Activated naive CD4-positive, alpha-beta T cell treated with anti-CD3 and anti-CD28 coated beads, Interleukin-2, amount 50 U/mL, for 16 hours (primary cell): ENCODE data around the gene TMEM33.
"Not testable (repeated sequence)": the region's sequence is repeated elsewhere in the genome, so short reads cannot be mapped to it uniquely, and the experiment has no call there.

Experiments
- DNase-seq: peaks from one replicate; pipeline ENCODE4 v3.0.0-alpha.2; 2020

The TMEM33 gene

DNA sequence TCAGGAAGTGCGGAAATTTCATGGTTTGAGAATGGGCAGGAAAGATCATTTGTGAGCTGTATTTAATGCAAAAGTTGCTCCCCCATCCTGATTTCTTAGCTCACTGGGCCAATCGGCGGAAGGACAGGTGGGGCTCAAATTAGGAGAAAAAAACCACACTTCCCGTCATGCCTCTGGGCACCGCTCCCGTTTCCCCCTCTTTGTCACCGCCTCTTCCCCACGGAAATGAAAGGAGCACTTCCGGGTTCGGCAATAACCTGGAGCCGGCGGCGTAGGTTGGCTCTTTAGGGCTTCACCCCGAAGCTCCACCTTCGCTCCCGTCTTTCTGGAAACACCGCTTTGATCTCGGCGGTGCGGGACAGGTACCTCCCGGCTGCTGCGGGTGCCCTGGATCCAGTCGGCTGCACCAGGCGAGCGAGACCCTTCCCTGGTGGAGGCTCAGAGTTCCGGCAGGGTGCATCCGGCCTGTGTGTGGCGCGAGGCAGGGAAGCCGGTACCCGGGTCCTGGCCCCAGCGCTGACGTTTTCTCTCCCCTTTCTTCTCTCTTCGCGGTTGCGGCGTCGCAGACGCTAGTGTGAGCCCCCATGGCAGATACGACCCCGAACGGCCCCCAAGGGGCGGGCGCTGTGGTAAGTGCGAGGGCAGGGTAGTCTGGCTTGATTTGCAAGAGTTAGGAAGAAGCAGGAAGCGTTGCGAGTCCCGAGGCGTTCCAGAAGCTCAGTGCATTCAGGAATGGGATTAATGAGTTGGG lies at the start of gene TMEM33:
TSS of gene TMEM33 (plus strand) at position 529 of the 751 bp plus-strand sequence. CDS start at position 585, 56 bp downstream.
- DNase-seq: peak; percentile 82

GRCh38 chr4:41885456-41885855 lies 49.8 kb upstream of the TMEM33 start:
- DNase-seq: no peak

DNA sequence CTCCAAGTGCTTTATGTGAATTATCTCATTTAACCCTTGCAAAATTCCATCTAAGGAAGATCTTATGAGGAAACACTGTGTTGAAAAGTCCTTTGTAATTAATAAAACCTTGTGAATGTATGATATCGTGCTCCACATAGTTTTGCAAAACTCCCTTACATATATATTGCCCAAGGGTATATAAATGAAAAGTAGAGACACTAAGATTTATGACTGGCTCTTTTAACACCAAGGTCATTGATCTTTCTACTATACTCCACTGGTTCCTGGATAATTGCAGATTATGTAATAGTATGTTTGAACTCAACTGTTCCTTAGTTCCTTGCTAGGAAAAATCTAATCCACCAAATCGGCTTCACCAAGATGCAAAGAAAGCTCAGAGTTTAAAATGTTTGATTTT lies 48.0 kb upstream of the TMEM33 start:
- no peak for DNase-seq

GRCh38 chr4:41887821-41888686 lies 47.2 kb upstream of the TMEM33 start:
- DNase-seq: peak; percentile 38

DNA sequence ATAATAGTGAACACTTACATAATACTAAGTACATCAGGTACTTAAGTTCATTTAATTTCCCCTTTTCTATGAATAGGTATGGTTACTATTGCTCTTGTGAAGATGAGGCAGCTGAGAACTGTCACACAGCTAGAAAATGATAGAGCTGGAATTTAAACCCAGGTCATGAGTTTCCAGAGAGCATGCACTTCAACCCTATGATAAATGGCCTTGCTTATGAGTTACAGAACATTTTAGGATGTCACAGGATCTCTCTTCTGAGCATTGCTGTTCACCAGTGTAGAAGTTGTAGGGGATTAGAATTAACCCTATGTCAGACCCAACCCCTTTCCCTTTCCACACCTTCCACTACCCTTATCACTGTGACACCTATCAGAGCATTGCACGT lies 46.5 kb upstream of the TMEM33 start:
- no peak for DNase-seq

GRCh38 chr4:41889317-41889716 lies 45.9 kb upstream of the TMEM33 start:
- no peak for DNase-seq

DNA sequence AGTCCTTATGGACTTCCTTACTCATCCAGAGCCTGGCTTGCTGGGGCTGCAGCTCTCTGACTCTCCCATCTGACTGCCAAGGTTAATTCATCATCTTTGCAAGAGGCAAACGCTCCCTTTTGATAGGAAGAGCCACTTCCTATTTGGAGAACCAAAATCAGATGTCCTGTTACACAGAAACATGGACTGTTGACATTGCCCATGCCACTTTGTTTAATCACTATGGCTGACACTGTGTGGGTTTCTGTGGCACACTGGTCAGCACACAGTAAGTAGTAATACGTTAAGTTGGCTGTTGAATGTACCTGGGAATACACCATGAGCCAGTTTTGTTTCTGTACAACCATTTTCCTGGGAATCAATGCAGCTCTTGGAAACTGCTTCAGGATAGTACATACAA lies 45.1 kb upstream of the TMEM33 start:
- DNase-seq: no peak

DNA sequence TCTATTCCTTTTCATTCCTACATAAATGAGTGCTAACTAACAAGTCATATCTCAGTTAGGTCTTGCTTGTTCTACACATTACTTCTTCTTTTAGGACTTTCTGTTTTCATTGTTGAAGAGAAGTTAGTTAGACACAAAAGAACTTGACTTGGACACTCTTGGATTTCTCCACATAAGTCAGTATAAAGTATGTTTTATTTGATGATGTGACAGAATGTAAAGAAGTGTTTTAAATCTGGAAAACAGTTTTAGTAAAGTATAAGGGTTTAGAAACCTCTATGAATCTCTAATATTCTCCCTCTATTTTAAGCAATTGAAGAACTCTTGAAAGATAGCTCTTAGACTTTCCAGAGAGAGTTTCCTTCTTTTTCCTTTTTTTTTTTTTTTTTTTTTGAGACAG lies 38.6 kb upstream of the TMEM33 start:
- DNase-seq: no peak

- no peak for DNase-seq
Measured at GRCh38 chr4:41897698-41898097, 37.5 kb upstream of the TMEM33 start.

DNA sequence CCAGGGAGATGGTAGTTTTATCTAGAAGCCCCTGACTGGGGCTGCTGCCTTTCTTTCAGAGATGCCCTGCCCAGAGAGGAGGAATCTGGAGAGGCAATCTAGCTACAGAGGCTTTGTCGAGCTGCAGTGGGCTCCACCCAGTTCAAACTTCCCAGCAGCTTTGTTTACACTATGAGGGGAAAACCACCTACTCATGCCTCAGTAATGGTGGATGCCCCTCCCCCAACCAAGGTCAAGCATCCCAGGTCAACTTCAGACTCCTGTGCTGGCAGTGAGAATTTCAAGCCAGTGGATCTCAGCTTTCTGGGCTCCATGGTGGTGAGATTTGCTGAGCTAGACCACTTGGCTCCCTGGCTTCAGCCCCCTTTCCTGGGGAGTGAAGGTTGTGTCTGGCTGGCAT lies 26.1 kb upstream of the TMEM33 start:
- DNase-seq: not testable (repeated sequence)

- DNase-seq: no peak
Measured at GRCh38 chr4:41912546-41912945, 22.7 kb upstream of the TMEM33 start.

GRCh38 chr4:41913509-41913908 lies 21.7 kb upstream of the TMEM33 start:
- DNase-seq: no peak

DNA sequence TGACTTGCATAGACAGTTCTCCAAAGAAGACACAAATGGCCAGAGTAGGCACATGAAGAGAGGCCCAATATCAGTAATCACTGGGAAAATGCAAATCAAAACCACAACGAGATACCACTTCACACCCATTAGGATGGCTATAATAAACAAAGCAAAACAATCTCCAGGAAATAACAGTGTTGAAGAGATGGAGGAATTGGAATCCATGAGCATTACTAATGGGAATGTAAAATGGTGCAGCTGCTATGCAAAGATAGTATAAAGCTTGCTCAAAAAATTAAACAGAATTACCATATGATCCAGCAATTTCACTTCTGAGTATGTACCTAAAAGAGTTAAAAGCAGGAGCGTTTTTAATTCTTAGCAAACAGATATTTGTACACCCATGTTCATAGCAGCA lies 17.0 kb upstream of the TMEM33 start:
- no peak for DNase-seq

- DNase-seq: not testable (repeated sequence)
Measured at GRCh38 chr4:41920416-41920815, 14.8 kb upstream of the TMEM33 start.

GRCh38 chr4:41921476-41921875 lies 13.8 kb upstream of the TMEM33 start:
- DNase-seq: no peak

DNA sequence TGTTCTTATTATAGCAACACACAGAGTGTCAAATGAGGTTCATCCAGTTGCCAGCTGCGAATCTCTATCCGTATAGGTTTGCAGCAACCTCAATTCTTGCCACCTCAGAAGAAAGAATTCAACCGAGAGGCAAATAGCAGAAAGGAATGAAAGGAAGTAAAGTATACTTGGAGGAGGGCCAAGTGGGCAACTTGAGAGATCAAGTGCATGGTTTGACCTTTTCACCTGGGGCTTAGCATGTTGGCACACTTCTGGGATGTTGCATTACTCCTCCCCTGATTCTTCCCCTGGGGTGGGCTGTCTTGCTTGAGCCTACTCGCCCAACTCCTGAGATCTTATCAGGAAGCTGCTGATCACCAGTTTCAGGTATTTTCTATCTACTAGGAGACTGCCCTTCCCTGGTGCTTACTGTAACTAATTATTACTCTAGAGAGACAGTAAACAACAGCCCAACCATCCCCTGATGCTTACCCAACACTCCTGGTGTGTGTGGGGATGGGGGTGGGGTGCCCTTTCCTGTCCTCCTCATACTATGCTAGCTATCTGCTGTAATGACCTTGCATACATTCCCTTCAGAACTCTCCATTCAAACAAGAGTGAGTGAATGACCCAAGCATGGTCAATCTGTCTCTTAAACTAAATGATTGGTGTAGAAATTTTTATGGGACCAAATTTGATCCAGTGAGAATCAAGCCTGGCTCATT lies 7.3 kb upstream of the TMEM33 start:
- no peak for DNase-seq

DNA sequence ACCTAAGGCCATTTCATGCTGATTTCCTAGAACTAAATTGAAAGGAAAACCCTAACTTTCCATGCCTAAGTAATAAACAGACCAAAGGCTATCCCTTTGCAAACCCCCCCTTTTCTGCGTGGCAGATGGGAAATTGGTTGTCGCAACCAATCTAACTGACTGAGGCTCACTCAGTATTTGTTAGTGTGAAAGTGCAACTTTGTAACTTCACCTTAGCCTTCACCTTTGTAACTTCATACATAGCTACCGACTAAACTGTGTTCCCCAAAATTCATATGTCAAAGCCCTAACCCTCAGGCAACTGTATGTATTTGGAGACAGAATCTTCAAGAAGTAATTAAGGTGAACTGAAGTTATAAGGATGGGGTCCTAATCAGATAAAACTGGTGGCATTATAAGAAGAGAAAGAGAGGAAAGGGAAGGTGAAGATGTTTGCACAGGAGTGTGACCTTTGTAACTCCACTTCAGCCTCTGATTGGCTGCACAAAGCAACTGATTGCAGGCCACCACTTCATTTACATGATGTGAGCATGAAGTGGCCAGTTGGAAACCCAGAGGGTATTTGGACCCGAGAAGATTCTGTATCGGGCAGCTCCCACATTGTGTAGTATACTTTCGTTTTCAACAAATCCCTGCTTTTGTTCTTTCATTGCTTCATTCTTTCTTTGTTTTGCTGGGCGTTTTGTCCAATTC lies 4.9 kb upstream of the TMEM33 start:
- DNase-seq: no peak

DNA sequence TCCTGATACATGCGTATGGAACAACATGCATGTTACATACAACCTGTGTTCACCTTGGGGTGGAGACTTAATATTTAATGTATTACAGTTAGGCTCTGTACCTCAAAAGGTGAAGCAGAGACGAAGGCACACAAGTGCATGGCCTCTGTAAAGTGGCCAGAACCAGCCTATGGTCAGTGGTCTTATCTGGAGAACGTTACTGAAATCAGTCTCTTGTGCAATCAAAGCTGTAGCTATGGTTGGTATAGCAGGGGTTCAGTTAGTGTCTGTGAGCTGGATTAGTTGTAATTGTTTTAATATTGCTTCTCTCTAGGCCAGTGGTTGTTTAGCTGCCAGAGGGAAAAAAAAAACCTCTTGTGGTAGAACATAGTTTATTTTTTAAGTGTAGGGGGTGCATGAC lies 2.2 kb upstream of the TMEM33 start:
- no peak for DNase-seq

DNA sequence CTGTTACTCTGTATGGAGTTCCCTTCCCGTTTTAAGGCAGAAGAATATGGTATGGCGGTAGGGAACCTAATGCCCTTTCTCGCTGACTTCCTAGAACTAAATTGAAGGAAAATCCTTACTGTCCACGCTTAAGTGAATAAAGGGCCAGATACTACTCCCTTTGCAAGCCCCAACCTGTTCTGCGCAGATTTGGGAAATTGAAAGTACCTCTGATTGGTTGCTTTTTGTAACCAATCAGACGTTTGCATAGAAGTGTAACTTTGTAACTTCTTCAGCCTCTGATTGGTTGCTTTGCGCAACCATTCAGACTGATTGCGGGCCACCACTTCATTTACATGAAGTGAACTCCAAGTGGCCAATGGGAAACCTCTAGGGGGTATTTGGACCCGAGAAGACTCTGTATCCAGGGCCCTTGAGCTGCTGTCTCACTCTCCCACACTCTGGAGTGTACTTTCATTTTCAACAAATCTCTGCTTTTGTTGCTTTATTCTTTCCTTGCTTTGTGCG lies 1.2 kb upstream of the TMEM33 start:
- no peak for DNase-seq

DNA sequence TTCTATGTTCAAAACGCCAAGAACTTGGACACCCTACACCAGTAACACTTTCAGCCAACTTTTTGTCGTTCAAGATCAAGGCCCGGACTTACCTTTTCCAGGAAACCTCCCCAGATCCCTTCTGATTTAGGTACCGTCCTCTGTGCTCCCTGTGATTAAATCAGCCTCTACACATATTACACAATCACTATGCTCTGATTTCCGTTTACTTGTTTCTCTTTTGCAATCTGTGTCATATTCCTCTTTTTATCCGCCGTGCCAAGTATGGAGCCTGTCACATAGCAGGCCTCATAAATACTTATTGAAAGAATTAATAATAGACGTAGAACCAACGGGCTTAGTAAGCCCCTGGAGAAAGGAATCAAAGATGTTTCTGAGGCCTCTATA lies 722 bp upstream of the TMEM33 start:
- no peak for DNase-seq

DNA sequence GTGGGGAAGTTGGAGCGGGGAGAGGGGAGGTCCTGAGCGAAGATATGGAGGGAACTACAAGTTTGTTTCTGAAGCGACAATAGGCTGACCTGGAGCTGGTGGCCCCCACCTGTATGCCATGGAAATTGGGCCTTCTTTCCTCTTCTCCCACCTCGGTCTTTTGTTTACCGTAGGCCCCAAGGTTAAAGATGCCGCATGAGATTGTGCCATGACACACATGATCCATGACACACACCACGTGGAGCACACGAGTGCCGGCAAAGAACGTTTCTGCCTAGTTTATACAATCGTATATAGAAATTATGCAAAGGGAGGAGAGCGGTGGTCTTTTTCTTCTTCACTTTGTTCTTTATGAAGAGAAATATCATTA lies 408 bp downstream of the TMEM33 start:
- DNase-seq: peak; percentile 41

GRCh38 chr4:41939016-41939626 lies 3.9 kb downstream of the TMEM33 start:
- DNase-seq: no peak
